IMR-90 (cell line): ENCODE measurements around the gene FRMD3.

Experiments used
- POLR2A ChIP-seq: IDR thresholded peaks from 2 replicates; pipeline ENCODE4 v1.6.1; 2012; ENCODE audit warnings: mild to moderate bottlenecking, low read depth, low read length
- RCOR1 ChIP-seq: IDR thresholded peaks from 2 replicates; pipeline ENCODE4 v1.6.1; 2012; ENCODE audit warnings: mild to moderate bottlenecking, low read length, improper control_type of control experiment; ENCODE audit not compliant: insufficient replicate concordance
- TF ChIP-seq, protein P1 (sequence below): conservative IDR thresholded peaks from 2 replicates; pipeline ENCODE4 v1.5.1; 2012; ENCODE audit warnings: mild to moderate bottlenecking, low read depth, low read length, improper control_type of control experiment

DNA sequence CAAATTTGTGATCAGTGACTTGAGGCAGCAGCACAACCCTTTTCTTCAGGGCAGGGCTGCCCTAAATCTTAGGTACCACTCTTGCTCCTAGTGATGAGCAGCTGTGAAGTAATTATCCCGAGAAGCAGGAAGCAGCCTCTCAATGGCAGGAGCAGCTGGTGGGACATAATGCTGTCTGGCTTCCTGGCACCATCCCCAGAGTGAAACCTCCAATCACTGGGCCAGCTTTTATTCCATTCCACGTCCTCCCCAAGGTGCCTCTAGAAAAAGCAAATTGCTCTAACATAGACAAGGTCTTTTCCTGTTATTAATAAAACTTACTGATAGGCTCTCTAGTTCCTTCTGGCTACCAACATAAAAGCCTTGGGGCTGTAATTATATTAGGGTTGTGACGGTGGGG is 154.0 kb downstream of the FRMD3 start:
- TF ChIP-seq, protein P1, sequence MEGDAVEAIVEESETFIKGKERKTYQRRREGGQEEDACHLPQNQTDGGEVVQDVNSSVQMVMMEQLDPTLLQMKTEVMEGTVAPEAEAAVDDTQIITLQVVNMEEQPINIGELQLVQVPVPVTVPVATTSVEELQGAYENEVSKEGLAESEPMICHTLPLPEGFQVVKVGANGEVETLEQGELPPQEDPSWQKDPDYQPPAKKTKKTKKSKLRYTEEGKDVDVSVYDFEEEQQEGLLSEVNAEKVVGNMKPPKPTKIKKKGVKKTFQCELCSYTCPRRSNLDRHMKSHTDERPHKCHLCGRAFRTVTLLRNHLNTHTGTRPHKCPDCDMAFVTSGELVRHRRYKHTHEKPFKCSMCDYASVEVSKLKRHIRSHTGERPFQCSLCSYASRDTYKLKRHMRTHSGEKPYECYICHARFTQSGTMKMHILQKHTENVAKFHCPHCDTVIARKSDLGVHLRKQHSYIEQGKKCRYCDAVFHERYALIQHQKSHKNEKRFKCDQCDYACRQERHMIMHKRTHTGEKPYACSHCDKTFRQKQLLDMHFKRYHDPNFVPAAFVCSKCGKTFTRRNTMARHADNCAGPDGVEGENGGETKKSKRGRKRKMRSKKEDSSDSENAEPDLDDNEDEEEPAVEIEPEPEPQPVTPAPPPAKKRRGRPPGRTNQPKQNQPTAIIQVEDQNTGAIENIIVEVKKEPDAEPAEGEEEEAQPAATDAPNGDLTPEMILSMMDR = no peak
- TF ChIP-seq RCOR1 (no peak), POLR2A (no peak)
